Tibial nerve (tissue), 4 donors: ENCODE data around the gene RNF182. TPM values are rescaled to one million over a fixed set of nuclear protein-coding genes. Genes with fewer than 3 reads are reported as not detected.
"Not testable (repeated sequence)": the region's sequence is repeated elsewhere in the genome, so short reads cannot be mapped to it uniquely, and the experiment has no call there.

Experiments
- DNase-seq, 2 donors: peaks; one replicate each; pipeline ENCODE4 v3.0.0-alpha.2; 2019; ENCODE audit warnings: low spot score in 2 of 2
- H3K27ac ChIP-seq, 4 donors: fragments of 200-600 bp; sonication (generic) in 3 of 4; one replicate each; pipeline ENCODE4 v1.5.1; 2017 to 2019; ENCODE audit warnings: mild to moderate bottlenecking in 1 of 4
- H3K27me3 ChIP-seq, 2 donors: fragments of 200-600 bp; sonication (generic) in 1 of 2; one replicate each; pipeline versions ENCODE4 v1.5.1 to v1.6.0; 2017 to 2019
- H3K36me3 ChIP-seq, 3 donors: fragments of 200-600 bp; sonication (generic); one replicate each; pipeline ENCODE4 v1.5.1; 2018 to 2019
- H3K4me1 ChIP-seq, 4 donors: fragments of 200-600 bp; sonication (generic) in 3 of 4; one replicate each; pipeline ENCODE4 v1.5.1; 2017 to 2019
- H3K4me3 ChIP-seq, 4 donors: fragments of 200-600 bp; sonication (generic) in 3 of 4; one replicate each; pipeline ENCODE4 v1.5.1; 2017 to 2019; ENCODE audit warnings: mild to moderate bottlenecking in 1 of 4, moderate library complexity in 1 of 4
- H3K9me3 ChIP-seq, 4 donors: fragments of 200-600 bp; sonication (generic) in 3 of 4; one replicate each; pipeline ENCODE4 v1.5.1; 2017 to 2019
- CTCF ChIP-seq, 5 experiments: fragments of 200-600 bp in 3 of 5; fragments of 450-650 bp in 2 of 5; sonication (generic) in 3 of 5; IDR thresholded peaks; one replicate each; pipeline ENCODE4 v1.5.1; 2016 to 2019; ENCODE audit warnings: antibody characterized with exemption in 5 of 5, mild to moderate bottlenecking in 3 of 5, moderate library complexity in 2 of 5
- EP300 ChIP-seq, 2 donors: sonication (generic); formaldehyde crosslinking; IDR thresholded peaks; one replicate each; pipeline ENCODE4 v1.6.1; 2017; ENCODE audit warnings: antibody characterized with exemption in 2 of 2, mild to moderate bottlenecking in 1 of 2
- POLR2A ChIP-seq, 2 donors: fragments of 450-650 bp; IDR thresholded peaks; one replicate each; pipeline ENCODE4 v1.6.1; 2017; ENCODE audit warnings: antibody characterized with exemption in 2 of 2, mild to moderate bottlenecking in 2 of 2, moderate library complexity in 2 of 2
- WGBS, 2 donors: methylation state at CpG; one replicate each; pipeline ENCODE4 v1.1.5; 2018; 5-methylcytosine and 5-hydroxymethylcytosine counted together
- total RNA-seq, 4 donors: library from RNA; depleted of rRNA; stranded (reverse); fragments of >200 nt; gene quantifications; one replicate each; pipeline ENCODE4 v1.1.0, GENCODE V29; 2016

Gene RNF182
- total RNA-seq, 4 donors from 2014 or later = 0.39 to 2.1 TPM; not detected in 2

- H3K27me3 ChIP-seq = peaks cover 0 to 44% of the 10 kb centered on the region in 2 donors
- no peak for DNase-seq
These were observed 4.4 kb downstream of the RNF182 start for GRCh38 chr6:13929196-13929595.

GRCh38 chr6:13931797-13932402 is 7.1 kb downstream of the RNF182 start:
- Histone ChIP-seq H3K27ac (no peak overlapping the region), H3K4me1 (no peaks in the 10 kb centered on the region), H3K36me3 (no peaks in the 10 kb centered on the region), H3K27me3 (peaks cover 0 to 26% of the 10 kb centered on the region in 2 donors), H3K4me3 (no peak overlapping the region), H3K9me3 (no peaks in the 10 kb centered on the region)
- no peak for DNase-seq
- TF ChIP-seq POLR2A (IDR thresholded peaks at IDR 0.05) = no peak
- WGBS, 2 donors = 95 to 100% methylated on average over 1 of the region's 1 CpG

More at GRCh38 chr6:13929196-13929595, 4.4 kb downstream of the RNF182 start:
- no peaks in the 10 kb centered on the region for H3K9me3 ChIP-seq
- no peak overlapping the region for H3K27ac ChIP-seq
- H3K36me3 ChIP-seq = no peaks in the 10 kb centered on the region
- H3K4me3 ChIP-seq = no peak overlapping the region
- peaks cover 0 to 12% (median 5%) of the 10 kb centered on the region in 4 donors for H3K4me1 ChIP-seq
- no peak for TF ChIP-seq EP300 (IDR thresholded peaks at IDR 0.05)
- no peak for TF ChIP-seq CTCF (IDR thresholded peaks at IDR 0.05)
- TF ChIP-seq POLR2A (IDR thresholded peaks at IDR 0.05) = no peak

- Histone ChIP-seq H3K36me3 (no peaks in the 10 kb centered on the region), H3K27me3 (peaks cover 0 to 17% of the 10 kb centered on the region in 2 donors), H3K4me1 (no peaks in the 10 kb centered on the region), H3K4me3 (no peak overlapping the region), H3K27ac (no peak overlapping the region), H3K9me3 (no peaks in the 10 kb centered on the region)
- 93 to 98% methylated on average over 1 of the region's 1 CpG for WGBS, 2 donors
- no peak for TF ChIP-seq EP300 (IDR thresholded peaks at IDR 0.05)
- no peak for TF ChIP-seq POLR2A (IDR thresholded peaks at IDR 0.05)
- no peak for TF ChIP-seq CTCF (IDR thresholded peaks at IDR 0.05)
- no peak for DNase-seq
These were observed 8.0 kb downstream of the RNF182 start for GRCh38 chr6:13932785-13933184.

GRCh38 chr6:13934721-13935120 is 10.0 kb downstream of the RNF182 start:
- TF ChIP-seq CTCF (IDR thresholded peaks at IDR 0.05) (no peak), EP300 (IDR thresholded peaks at IDR 0.05) (no peak), POLR2A (IDR thresholded peaks at IDR 0.05) (no peak)
- H3K27ac ChIP-seq = no peak overlapping the region
- H3K36me3 ChIP-seq = no peaks in the 10 kb centered on the region
- H3K4me3 ChIP-seq = no peak overlapping the region
- peaks cover 0 to under 1% of the 10 kb centered on the region in 2 donors for H3K27me3 ChIP-seq
- no peaks in the 10 kb centered on the region for H3K9me3 ChIP-seq
- 95 to 99% methylated on average over 2 of the region's 2 CpGs for WGBS, 2 donors
- DNase-seq = no peak
- no peaks in the 10 kb centered on the region for H3K4me1 ChIP-seq

- Histone ChIP-seq H3K4me3 (no peak overlapping the region), H3K36me3 (no peaks in the 10 kb centered on the region), H3K4me1 (no peaks in the 10 kb centered on the region), H3K27ac (no peak overlapping the region), H3K9me3 (no peaks in the 10 kb centered on the region), H3K27me3 (no peaks in the 10 kb centered on the region)
- WGBS, 2 donors = 90 to 93% methylated on average over 3 of the region's 3 CpGs
- DNase-seq = no peak
- TF ChIP-seq EP300 (IDR thresholded peaks at IDR 0.05) (no peak), POLR2A (IDR thresholded peaks at IDR 0.05) (no peak), CTCF (IDR thresholded peaks at IDR 0.05) (no peak)
These were observed 10.6 kb downstream of the RNF182 start for GRCh38 chr6:13935190-13935880.

GRCh38 chr6:13935881-13936261 is 11.1 kb downstream of the RNF182 start:
- H3K36me3 ChIP-seq, H3K9me3 ChIP-seq, H3K27me3 ChIP-seq, DNase-seq, H3K4me1 ChIP-seq, H3K4me3 ChIP-seq, H3K27ac ChIP-seq: not testable (repeated sequence)
- WGBS, 2 donors = 84% methylated on average over 3 of the region's 3 CpGs
